C4-2B (cell line): ENCODE results near the gene BABAM2.

Experiments
- CTCF ChIP-seq: fragments of 450-650 bp; conservative IDR thresholded peaks from 2 replicates; pipeline ENCODE4 v1.5.1; 2017; ENCODE audit warnings: mild to moderate bottlenecking
- ZFX ChIP-seq: fragments of 450-650 bp; IDR thresholded peaks from 2 replicates; pipeline ENCODE4 v1.6.1; 2017

GRCh38 chr2:28375742-28376631 is 485.5 kb downstream of the BABAM2 start:
- TF ChIP-seq CTCF (no peak), ZFX (no peak)
